ENCODE data around the gene PALM3. TPM values are rescaled to one million over a fixed set of nuclear protein-coding genes. Genes with fewer than 3 reads are reported as not detected.

The PALM3 gene
- total and polyA plus RNA-seq, 10 of the 15 experiments (the other 5 are each of a cell fraction or from before 2014, with no cell fraction given): 0.07 TPM; not detected in 9

DNA sequence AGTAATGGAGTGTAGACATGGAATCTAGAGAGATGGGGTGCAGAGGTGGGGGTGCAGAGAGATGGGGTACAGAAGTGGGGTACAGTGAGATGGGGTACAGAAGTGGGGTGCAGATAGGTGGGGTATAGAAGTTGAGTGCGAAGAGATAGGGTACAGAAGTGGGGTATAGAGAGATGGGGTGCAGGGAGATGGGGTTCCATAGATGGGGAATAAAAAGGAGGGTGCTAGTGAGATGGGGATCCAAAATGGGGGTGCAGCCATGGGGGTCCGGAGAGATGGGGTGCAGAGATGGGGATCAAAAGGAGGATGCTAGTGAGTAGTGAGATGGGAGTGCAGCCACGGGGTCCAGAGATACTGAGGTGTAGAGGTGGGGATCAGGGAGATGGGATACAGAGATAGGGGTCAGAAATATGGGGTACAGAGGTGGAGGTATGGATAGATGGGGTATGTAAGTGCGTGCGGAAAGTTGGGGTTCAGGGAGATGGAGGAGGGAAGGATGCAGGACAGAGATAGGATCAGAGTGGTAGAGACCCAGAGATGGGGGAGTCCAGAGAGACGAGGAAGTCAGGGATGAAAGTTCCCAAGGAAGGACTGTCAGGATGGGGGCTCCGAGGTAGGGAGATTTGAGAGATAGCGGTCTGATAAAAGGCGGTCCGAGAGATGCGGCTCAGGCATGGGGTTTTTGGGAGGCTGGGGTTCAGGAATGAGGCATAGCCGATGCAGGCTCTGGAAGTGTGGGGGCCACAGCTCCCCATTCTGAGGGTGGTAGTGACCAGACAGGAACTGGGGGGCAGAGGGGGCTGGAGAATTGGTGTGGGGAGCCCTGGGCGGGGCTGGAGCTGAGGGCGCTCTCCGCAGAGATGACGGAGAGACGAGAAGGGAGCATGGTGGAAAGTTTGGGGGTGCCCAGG lies 3.4 kb downstream of the PALM3 start:
- no peak overlapping the region for H3K9ac ChIP-seq (ENCODE audit: control insufficient read depth, insufficient read depth, low read length)
- no peaks in the 10 kb centered on the region for H3K79me2 ChIP-seq (ENCODE audit: control insufficient read depth, insufficient read depth, low read length)
- H2AFZ ChIP-seq (ENCODE audit: control insufficient read depth, low read depth, low read length): no peak overlapping the region
- in situ Hi-C loops (cut with MboI) (loop anchor here (25.0 kb wide), 1 partner anchor 771 kb away; no protein-coding TSS in a partner anchor), intact Hi-C loops (cut with micrococcal nuclease; ENCODE audit: unreplicated experiment) (no loop called here)
- no peak for FAIRE-seq
- CTCF ChIA-PET: interaction anchor here (0.8 to 5.3 kb wide), 35 partner anchors 11 to 628 kb away, joined by 3 to 110 read pairs (median 4); partner anchors contain the start of genes ASF1B, IL27RA and MISP3
- BruUV-seq (replicated peaks): no TSS peak
- peaks cover 0 to 6% of the 10 kb centered on the region in 2 experiments for H3K27me3 ChIP-seq (replicated peaks in 1 of 2; ENCODE audit: control insufficient read depth in 2 of 2, insufficient read depth in 2 of 2, low read length in 1 of 2)
- no peak for ATAC-seq
- no peak overlapping the region for H3K27ac ChIP-seq (ENCODE audit: control insufficient read depth, insufficient read depth)
- H3K4me3 ChIP-seq: no peak overlapping the region
- no peaks in the 10 kb centered on the region; the same call in 1 of the 2 replicates for H4K20me1 ChIP-seq (ENCODE audit: control insufficient read depth, insufficient read depth)
- POLR2A ChIA-PET: interaction anchor here (0.6 to 1.0 kb wide), 3 partner anchors 9 to 103 kb away, joined by 3 to 4 read pairs (median 3); no protein-coding TSS in a partner anchor
- no peak for DNase-seq (ENCODE audit: low read depth, low spot score)
- SMC1A ChIA-PET (ENCODE audit: uncharacterized antibody, unreplicated experiment): interaction anchor here (1.1 to 2.6 kb wide), 10 partner anchors 10 to 178 kb away, joined by 3 to 20 read pairs (median 6); partner anchors contain the start of genes ASF1B, IL27RA and MISP3
- WGBS (ENCODE audit: insufficient coverage, insufficient replicate concordance, low lambda C conversion rate, missing lambda C conversion rate): 15% methylated on average over 13 of the region's 17 CpGs
- RAD21 ChIA-PET (ENCODE audit: unreplicated experiment): interaction anchor here (0.7 to 2.1 kb wide), 11 partner anchors 11 to 179 kb away, joined by 3 to 12 read pairs (median 4); partner anchors contain the start of genes ASF1B, IL27RA and MISP3
- no peak overlapping the region for H3K4me2 ChIP-seq (ENCODE audit: control insufficient read depth, insufficient read depth)
- no peak for TF ChIP-seq ASH2L (IDR thresholded peaks at IDR 0.05; ENCODE audit: borderline replicate concordance, low read depth)
- TF ChIP-seq, protein P1, sequence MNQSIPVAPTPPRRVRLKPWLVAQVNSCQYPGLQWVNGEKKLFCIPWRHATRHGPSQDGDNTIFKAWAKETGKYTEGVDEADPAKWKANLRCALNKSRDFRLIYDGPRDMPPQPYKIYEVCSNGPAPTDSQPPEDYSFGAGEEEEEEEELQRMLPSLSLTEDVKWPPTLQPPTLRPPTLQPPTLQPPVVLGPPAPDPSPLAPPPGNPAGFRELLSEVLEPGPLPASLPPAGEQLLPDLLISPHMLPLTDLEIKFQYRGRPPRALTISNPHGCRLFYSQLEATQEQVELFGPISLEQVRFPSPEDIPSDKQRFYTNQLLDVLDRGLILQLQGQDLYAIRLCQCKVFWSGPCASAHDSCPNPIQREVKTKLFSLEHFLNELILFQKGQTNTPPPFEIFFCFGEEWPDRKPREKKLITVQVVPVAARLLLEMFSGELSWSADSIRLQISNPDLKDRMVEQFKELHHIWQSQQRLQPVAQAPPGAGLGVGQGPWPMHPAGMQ (IDR thresholded peaks at IDR 0.05; ENCODE audit: borderline replicate concordance): no peak
- TF ChIP-seq, protein P2, sequence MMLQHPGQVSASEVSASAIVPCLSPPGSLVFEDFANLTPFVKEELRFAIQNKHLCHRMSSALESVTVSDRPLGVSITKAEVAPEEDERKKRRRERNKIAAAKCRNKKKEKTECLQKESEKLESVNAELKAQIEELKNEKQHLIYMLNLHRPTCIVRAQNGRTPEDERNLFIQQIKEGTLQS (IDR thresholded peaks at IDR 0.05; ENCODE audit: borderline replicate concordance, extremely low read depth, low read depth, low read length): no peak
- H3K36me3 ChIP-seq (ENCODE audit: control insufficient read depth in 2 of 2, insufficient read depth in 2 of 2, low read length in 1 of 2): no peaks in the 10 kb centered on the region
- H3K4me1 ChIP-seq (ENCODE audit: control insufficient read depth, insufficient read depth, low read length): no peaks in the 10 kb centered on the region
- no peaks in the 10 kb centered on the region for H3K9me3 ChIP-seq (replicated peaks; ENCODE audit: control insufficient read depth, insufficient read depth, low read length)

Measured in GM12878 (cell line).